ENCODE results near the gene TVP23B.
"Not testable (repeated sequence)": the region's sequence is repeated elsewhere in the genome, so short reads cannot be mapped to it uniquely, and the experiment has no call there.

DNA sequence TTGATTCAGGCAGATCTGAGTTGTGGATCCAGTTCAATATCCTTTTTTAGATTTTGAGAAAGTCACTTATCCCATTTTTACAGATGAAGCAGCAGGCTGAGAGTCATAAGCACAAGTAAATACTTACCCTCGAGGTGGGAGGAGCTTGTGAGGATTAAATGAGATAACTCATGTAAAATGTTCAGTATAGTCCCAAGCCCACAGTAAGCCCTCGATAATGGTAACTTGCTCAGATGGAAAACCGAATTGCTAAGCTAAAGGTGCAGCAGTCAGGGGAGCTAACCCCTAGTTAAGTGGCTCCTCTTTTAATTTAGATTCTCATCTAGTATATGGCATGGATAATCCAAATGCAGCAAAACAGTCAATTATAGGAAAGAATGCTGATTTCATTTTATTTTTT lies 34.9 kb downstream of the TVP23B start:
- TF ChIP-seq EZH2 (IDR thresholded peaks at IDR 0.05; ENCODE audit: borderline replicate concordance, low read length), result not testable (repeated sequence)
- TF ChIP-seq, protein P1, sequence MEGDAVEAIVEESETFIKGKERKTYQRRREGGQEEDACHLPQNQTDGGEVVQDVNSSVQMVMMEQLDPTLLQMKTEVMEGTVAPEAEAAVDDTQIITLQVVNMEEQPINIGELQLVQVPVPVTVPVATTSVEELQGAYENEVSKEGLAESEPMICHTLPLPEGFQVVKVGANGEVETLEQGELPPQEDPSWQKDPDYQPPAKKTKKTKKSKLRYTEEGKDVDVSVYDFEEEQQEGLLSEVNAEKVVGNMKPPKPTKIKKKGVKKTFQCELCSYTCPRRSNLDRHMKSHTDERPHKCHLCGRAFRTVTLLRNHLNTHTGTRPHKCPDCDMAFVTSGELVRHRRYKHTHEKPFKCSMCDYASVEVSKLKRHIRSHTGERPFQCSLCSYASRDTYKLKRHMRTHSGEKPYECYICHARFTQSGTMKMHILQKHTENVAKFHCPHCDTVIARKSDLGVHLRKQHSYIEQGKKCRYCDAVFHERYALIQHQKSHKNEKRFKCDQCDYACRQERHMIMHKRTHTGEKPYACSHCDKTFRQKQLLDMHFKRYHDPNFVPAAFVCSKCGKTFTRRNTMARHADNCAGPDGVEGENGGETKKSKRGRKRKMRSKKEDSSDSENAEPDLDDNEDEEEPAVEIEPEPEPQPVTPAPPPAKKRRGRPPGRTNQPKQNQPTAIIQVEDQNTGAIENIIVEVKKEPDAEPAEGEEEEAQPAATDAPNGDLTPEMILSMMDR (IDR thresholded peaks at IDR 0.05; ENCODE audit: low read length), result not testable (repeated sequence)

Data from OCI-LY1 (cell line).